Colon (tissue), 2 donors: ENCODE results near the gene HSPA6.
"Not testable (repeated sequence)": the region's sequence is repeated elsewhere in the genome, so short reads cannot be mapped to it uniquely, and the experiment has no call there.

Experiments used
- FAIRE-seq: peaks from 2 replicates; lab custom pipeline; 2012; peaks lifted over from hg19 to GRCh38; lab: Jason Lieb, UNC
- donor health status: control.
- donor health status: control.

Gene HSPA6

DNA sequence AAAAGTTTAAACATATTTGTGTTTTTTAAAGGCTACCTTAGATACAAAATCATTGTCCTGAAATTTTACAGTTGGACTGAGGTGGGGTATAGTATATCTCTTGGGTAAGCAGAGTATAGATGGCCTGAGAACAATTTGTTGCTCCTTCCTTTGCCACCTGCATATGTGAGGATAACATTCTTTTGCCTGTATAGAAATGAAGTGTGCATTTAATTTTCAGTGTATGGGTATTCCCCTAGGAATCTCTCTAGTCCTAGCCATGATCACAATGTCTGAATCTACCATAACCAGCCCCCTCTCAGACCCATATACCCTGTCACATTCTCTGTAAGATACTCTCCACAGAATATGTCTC lies 21.0 kb upstream of the HSPA6 start:
- no peak for FAIRE-seq

DNA sequence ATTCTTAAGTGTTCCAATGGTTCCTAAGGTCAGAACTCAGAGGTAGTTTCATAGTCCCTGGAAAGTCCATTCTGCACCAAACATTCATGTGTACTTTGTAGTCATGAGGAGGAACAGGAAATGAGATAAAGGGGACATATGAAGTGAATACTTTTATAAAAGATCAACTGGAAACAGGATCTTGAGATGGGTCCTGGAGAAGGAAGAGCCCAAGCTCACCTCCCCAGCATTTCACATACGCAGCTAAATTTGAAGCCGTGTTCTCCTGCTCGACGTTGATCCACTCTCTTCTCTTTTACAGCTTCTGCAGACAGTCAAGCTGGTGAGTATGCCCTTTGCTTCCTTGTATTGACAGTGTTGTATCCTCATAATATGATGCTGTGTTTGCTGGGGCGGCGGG lies 18.7 kb upstream of the HSPA6 start:
- no peak for FAIRE-seq

DNA sequence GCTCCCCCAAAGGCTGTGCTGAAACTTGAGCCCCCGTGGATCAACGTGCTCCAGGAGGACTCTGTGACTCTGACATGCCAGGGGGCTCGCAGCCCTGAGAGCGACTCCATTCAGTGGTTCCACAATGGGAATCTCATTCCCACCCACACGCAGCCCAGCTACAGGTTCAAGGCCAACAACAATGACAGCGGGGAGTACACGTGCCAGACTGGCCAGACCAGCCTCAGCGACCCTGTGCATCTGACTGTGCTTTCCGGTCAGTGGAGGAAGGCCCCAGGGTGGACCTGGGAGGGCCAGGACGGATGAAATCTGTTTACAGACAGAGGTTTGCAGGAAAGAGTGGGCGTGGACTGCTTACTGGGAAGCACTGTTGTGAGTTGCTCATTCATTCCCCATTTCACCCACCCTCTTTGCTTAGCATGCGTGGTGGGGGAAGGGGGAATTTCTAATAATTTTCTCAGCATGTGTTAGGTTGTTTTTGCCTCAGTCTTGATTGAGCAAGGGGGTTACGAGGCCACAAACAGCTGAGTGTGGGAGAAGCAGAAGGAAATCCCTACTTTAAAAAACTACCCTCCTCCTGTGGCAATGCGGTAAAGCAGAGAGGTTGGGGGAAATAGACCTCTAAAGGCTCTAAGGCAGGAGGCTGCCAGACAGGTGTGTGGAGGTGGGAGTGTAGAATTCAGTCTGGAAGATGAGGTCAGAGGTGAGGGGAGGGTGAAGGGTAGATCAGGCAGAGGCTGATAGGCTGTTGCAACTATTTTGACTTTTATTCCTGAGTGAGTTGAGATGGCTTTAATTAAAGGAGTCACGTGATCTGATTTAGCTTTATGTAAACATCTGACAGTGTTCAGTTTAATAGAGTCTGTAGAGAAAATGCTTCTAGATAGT lies 17.8 kb upstream of the HSPA6 start:
- FAIRE-seq: no peak

DNA sequence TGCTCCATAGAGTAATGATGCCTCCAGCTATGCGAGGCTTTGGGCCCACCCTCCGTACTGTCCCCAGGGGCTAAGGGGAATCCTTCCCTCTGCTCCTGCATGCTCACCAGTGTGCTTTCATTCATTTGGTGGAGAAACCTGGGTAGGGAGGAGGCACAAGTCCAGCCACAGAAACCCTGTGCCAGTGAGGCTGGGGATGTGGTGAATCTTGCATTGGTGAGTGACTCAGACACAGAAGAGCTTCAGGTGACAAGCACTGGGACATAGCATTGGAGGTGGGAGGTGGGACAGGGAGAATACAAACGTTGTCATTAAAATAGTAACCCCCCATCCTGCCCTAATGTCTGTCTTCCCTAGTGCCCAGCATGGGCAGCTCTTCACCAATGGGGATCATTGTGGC lies 13.9 kb upstream of the HSPA6 start:
- no peak for FAIRE-seq

DNA sequence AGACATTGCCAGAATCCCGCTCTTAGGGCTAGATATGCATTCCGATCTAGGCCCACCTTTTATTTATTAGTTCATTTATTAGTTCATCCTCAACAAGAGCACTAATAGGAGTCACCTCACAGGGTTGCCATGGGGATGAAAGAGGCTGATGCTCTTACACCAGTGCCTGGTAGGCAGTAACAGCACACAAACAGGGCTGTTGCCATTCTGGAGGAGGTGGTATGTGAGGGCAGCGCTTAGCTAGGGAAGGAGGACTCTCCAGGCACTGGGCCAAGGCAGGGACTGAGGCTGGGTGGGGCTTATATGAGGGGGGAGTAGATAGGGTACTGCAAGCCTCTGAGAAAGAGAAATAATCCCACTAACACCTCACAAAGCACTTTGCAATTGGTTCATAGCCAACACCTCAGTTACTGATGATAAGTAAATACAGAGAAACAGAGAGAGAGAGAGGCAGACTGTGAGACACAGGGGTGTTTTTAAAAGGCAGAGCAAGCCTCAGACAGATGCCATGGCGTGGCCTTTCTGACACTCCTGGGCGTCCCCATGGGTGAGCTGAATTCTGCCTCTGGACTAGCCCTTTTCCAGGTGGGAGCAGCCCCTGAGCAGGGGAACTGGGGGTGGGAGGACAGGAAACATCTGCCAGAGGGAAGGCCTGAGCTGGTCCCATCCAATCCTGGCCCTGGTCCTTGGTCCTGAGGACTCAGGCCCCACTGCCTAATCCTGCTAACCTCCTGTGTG lies 13.2 kb upstream of the HSPA6 start:
- no peak for FAIRE-seq

DNA sequence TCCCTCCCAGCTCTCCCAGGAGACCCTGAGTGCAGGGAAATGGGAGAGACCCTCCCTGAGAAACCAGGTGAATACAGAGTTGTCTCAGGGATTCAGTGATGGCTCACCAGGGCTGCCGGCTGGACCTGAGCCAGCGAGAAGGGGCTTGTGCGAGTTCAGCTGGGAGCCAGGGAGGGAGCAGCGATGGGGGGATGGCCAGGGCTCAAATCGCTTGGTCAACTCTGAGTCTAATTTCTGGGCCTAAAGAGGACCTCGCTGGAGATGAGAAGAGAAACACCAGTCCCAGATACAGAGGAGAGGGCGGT lies 12.6 kb upstream of the HSPA6 start:
- FAIRE-seq: no peak

DNA sequence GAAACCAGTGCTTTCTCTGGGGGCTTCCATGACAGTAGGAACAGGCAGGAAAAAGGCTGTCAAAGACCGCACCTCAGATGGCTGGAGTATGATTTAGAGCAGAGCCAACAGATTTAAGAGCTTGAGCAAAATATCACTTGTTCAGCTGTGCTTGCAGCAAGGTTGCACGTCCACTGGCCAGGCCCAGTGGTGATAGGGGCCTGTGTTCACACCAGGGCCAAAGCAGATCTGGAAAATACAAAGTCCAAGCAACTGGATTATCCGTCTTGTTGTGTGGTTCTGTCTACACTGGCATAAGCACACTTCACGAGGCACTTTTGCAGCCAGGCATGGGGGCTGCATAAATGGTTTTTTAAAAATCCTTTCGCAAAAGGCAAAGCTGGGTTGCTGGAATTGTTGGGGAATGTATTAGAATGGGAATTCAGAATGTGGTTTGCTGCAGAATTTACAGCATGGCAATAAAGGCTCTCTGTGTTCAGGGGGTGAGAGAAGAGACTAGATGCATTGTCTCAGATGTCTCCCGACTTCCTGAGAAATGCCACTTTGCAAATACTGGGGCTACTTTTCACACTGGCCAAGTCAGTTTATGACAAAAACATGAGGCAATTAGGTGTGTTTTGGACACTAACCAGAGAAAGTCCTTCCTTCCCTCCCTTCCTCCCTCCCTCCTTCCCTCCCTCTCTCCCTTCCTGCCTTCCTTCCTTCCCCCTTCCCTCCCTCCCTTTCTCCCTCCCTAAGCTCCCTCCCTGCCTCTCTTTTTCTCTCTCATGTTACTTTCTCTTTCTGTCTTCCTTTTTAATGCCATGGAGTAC lies 11.5 kb upstream of the HSPA6 start:
- not testable (repeated sequence) for FAIRE-seq

DNA sequence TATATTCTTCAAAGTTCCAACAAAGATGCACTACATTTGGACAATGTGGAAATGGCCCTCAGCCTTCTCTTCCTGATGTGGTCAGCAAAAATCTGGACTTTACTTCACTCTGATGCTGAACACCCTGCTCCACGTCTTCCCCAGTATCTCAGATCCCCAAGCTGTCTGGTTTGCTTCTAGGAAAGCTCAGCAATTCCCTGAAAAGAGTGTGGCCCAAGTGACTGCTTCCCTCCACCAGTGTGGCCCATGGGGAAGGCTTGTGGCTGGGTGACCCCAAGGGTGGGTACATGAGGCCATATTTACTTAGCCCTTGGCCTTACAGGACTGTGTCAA lies 10.9 kb upstream of the HSPA6 start:
- FAIRE-seq: not testable (repeated sequence)

DNA sequence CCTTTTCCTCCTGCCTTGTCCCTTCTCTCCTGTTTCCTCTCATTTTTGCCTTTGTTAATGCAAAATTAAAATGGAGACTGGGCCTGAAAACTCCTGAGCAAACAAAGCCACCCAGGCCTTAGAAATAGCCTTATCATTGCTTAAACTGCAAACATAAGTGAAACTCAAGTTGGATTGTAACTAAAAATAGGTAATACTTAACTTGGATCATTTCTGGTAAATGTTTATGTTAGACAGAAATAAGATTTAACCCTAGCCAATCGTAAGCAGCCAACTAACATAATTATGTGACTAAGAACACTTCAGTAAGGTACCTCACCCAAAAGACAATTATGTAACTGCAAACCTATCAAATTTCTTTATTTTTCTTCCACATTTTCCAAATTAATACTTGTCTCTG lies 10.4 kb upstream of the HSPA6 start:
- not testable (repeated sequence) for FAIRE-seq

DNA sequence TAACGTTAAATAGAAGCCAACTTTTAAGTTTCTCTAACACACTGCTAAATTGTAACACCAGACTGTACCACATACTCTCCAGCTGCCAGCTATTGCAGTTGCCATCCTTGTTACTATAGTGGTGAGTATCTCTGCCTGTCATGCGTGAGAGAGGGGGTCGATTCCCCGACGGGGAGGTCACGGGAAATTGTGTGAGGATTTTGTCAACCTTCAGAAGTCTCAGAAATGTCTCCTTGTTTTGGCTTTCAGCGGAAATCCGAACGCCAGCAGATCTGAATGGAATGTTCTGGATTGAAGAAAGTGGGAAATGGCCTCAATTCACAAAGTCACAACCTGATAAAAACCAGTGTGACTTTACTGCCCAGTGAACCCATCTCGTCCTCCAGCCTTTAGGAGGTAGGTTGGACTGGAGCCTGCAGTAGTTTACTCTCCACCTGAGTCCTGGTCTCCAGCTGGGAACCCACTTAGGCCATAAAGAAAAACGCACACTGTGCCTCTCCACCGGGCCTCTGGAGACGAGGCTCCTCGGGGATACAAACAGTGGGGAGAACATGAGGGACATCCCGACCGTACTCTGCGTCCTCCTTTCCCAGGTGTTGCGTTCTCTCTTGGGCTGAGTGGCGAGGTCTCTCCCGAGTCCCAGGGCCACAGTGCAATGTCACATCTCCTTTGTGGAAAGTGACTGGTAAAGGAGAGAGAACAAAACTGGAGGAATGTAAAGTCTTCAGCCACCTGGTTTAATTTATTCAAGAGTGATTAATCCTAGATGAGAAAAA lies 1.1 kb upstream of the HSPA6 start:
- not testable (repeated sequence) for FAIRE-seq

DNA sequence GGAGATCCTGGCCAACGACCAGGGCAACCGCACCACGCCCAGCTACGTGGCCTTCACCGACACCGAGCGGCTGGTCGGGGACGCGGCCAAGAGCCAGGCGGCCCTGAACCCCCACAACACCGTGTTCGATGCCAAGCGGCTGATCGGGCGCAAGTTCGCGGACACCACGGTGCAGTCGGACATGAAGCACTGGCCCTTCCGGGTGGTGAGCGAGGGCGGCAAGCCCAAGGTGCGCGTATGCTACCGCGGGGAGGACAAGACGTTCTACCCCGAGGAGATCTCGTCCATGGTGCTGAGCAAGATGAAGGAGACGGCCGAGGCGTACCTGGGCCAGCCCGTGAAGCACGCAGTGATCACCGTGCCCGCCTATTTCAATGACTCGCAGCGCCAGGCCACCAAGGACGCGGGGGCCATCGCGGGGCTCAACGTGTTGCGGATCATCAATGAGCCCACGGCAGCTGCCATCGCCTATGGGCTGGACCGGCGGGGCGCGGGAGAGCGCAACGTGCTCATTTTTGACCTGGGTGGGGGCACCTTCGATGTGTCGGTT lies 477 bp downstream of the HSPA6 start:
- not testable (repeated sequence) for FAIRE-seq

DNA sequence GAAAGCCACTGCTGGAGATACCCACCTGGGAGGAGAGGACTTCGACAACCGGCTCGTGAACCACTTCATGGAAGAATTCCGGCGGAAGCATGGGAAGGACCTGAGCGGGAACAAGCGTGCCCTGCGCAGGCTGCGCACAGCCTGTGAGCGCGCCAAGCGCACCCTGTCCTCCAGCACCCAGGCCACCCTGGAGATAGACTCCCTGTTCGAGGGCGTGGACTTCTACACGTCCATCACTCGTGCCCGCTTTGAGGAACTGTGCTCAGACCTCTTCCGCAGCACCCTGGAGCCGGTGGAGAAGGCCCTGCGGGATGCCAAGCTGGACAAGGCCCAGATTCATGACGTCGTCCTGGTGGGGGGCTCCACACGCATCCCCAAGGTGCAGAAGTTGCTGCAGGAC lies 981 bp downstream of the HSPA6 start:
- not testable (repeated sequence) for FAIRE-seq

DNA sequence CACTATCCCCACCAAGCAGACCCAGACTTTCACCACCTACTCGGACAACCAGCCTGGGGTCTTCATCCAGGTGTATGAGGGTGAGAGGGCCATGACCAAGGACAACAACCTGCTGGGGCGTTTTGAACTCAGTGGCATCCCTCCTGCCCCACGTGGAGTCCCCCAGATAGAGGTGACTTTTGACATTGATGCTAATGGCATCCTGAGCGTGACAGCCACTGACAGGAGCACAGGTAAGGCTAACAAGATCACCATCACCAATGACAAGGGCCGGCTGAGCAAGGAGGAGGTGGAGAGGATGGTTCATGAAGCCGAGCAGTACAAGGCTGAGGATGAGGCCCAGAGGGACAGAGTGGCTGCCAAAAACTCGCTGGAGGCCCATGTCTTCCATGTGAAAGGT lies 1.6 kb downstream of the HSPA6 start:
- FAIRE-seq: not testable (repeated sequence)

DNA sequence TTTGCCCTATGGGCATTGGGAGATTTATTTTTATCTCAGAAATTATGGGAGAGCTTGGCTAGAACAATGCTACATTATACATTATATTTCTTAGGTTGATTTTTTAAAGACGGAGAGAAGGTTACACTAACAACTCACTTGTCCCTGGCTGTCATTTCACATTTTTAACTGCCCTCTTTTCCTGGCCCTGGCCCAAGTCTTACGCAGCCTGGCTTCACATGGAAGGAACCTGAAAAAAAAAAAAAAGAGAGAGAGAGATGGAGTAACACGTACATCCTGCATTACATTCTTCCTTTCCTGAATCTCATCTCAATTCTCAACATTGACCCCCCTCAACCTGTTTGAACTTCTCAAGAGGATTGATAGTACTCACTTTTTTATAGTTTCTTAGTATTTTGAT lies 4.2 kb downstream of the HSPA6 start:
- FAIRE-seq: not testable (repeated sequence)

DNA sequence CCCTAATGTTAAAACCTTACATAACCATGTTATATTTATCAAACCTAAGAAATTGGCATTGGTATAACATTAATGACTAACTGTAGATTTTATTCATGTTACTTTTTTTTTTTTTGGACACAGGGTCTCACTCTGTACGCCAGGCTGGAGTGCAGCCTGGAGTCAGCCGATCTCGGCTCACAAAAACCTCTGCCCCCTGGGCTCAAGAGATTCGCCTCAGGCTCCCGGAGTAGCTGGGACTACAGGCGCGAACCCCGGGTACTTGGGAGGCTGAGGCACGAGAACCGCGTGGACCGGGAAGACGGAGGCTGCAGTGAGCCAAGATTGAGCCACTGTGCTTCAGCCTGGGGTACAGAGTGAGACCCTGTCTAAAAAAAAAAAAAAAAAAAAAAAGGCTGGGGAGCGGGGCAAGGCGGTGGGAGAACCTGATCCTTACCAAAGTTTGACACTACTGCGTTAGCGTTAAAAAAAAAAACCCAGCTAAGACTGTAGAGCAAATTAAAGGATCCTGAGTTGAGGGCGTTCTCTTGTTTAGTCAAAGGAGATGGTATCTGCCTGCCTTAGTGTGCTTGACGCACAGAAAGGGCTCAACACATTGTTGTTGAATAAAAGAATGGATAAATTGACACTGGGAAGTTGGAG lies 5.2 kb downstream of the HSPA6 start:
- FAIRE-seq: not testable (repeated sequence)

DNA sequence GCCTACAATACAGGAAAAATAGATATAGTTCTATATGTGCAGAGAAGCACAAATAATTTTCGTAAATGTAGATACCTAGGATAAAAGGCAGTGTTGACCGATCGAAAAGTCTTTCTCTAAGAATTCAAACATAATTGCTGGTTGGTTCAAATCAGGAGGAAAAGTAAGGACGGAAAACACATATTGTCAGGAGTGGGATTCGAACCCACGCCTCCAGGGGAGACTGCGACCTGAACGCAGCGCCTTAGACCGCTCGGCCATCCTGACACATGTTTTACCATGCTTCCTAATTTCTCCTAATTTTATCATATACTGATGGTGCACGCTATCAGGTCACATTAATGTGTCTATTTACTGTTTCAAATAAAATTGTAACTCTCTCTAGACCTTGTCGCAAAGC lies 5.8 kb downstream of the HSPA6 start:
- not testable (repeated sequence) for FAIRE-seq

DNA sequence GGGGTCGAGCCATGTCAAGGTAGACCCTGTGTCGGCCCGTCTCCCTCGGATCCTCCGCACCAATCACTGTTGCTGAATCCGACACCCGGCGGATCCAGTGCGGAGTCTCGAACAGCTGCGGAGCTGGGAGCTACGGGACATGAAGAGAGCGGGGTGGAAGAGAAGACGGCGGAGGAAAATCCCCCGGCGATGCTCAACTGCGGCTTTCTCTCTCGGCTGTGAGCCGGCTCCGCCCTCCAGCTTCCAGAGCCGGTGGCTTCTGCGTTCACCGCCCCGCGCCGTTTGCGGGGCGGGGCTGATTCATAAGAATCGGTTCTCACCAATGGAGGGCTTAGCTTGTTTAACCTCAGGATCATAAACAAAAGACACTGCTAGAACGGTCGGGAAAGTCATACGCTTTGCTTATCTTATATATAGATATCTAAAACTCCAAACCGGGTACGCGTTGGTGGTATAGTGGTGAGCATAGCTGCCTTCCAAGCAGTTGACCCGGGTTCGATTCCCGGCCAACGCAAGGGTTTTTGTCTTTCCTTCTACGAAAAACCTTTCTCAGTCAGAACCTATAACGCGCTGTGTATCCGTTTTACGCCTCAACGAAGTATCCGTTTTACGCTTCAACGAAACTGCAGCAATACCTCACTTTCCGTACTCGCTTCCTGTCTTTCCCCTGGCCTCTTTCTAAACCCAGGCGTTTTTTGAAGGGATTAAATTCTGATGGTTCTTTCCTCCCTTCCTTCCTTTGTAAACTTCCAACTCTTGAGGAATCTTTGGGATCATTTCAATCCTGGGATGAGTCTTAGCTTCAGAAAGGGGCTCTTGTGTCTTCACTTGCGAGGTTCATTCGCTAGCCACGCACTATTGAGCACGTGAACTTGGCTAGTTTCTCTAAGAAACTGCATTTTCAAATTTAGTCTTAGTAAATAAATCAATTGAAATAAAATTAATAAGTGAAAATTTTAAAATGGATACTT lies 6.6 kb downstream of the HSPA6 start:
- FAIRE-seq: not testable (repeated sequence)

DNA sequence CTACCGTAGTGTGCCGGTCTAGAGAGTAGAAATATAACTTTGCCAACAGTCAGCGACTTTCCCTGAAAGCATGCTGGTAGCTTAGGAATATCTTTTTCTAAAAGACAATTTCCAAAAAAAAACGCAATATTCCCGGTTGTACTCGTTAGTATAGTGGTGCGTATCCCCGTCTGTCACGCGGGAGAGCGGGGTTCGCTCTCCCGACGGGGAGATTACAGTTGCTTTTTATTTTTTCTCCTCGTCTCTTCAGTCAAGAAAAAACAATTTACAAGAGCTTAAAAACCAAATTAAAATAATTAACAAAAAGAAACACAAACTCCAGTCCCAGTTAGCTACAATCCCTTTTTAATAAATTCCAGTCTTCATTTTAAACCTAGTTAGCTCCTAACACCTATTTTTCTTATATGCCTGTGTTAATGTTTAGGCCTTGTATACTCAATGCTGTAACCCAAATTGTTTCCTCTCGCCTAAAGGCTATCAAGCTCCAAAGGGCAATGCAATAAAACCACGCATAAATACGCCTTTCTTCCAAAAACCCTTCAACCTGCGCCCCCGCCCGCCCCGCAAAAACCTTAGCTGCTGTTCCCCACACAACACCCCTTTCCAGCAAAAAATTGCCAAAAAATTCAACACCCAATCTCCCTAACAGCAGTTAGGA lies 7.8 kb downstream of the HSPA6 start:
- no peak for FAIRE-seq
